GM19452 (cell line): ENCODE measurements around the gene APLP1.
"Not testable (repeated sequence)": the region's sequence is repeated elsewhere in the genome, so short reads cannot be mapped to it uniquely, and the experiment has no call there.

Experiments used
- ATAC-seq: cut with Tn5 transposase; IDR thresholded peaks from one replicate; pipeline ENCODE4 v1.9.1; 2021; ENCODE audit not compliant: unreplicated experiment

The APLP1 gene

GRCh38 chr19:35868172-35868822 is at the start of gene APLP1:
Gene APLP1, plus strand, starts transcription at chr19:35868574. Its CDS starts 63 bp downstream, at chr19:35868637.
- ATAC-seq, result no peak

- ATAC-seq, result no peak
Measured at GRCh38 chr19:35822579-35822978, 45.8 kb upstream of the APLP1 start.

- ATAC-seq, result no peak
Measured at GRCh38 chr19:35824150-35824549, 44.2 kb upstream of the APLP1 start.

- no peak for ATAC-seq
Measured at GRCh38 chr19:35828692-35829301, 39.6 kb upstream of the APLP1 start.

- ATAC-seq, result no peak
Measured at GRCh38 chr19:35830986-35831385, 37.4 kb upstream of the APLP1 start.

GRCh38 chr19:35832054-35832453 is 36.3 kb upstream of the APLP1 start:
- ATAC-seq, result no peak

GRCh38 chr19:35833972-35834371 is 34.4 kb upstream of the APLP1 start:
- ATAC-seq, result no peak

- ATAC-seq, result not testable (repeated sequence)
Measured at GRCh38 chr19:35836096-35836495, 32.3 kb upstream of the APLP1 start.

GRCh38 chr19:35841961-35842595 is 26.3 kb upstream of the APLP1 start:
- ATAC-seq, result no peak

- ATAC-seq, result no peak
Measured at GRCh38 chr19:35842666-35843272, 25.6 kb upstream of the APLP1 start.

- ATAC-seq, result no peak
Measured at GRCh38 chr19:35843676-35844481, 24.5 kb upstream of the APLP1 start.

- ATAC-seq, result no peak
Measured at GRCh38 chr19:35844482-35845214, 23.7 kb upstream of the APLP1 start.

GRCh38 chr19:35845215-35846037 is 22.9 kb upstream of the APLP1 start:
- ATAC-seq, result no peak

- ATAC-seq, result no peak
Measured at GRCh38 chr19:35846038-35846668, 22.2 kb upstream of the APLP1 start.

- ATAC-seq, result no peak
Measured at GRCh38 chr19:35847911-35848310, 20.5 kb upstream of the APLP1 start.

GRCh38 chr19:35848486-35848885 is 19.9 kb upstream of the APLP1 start:
- no peak for ATAC-seq

GRCh38 chr19:35848919-35849505 is 19.4 kb upstream of the APLP1 start:
- ATAC-seq, result no peak

- ATAC-seq, result no peak
Measured at GRCh38 chr19:35851213-35852028, 17.0 kb upstream of the APLP1 start.
